HG03342 (cell line): ENCODE measurements around the gene FCHSD2.

Source experiments
- ATAC-seq: cut with Tn5 transposase; IDR thresholded peaks from one replicate; pipeline ENCODE4 v1.9.1; 2021; ENCODE audit warnings: mild to moderate bottlenecking, moderate library complexity; ENCODE audit not compliant: unreplicated experiment

The FCHSD2 gene

DNA sequence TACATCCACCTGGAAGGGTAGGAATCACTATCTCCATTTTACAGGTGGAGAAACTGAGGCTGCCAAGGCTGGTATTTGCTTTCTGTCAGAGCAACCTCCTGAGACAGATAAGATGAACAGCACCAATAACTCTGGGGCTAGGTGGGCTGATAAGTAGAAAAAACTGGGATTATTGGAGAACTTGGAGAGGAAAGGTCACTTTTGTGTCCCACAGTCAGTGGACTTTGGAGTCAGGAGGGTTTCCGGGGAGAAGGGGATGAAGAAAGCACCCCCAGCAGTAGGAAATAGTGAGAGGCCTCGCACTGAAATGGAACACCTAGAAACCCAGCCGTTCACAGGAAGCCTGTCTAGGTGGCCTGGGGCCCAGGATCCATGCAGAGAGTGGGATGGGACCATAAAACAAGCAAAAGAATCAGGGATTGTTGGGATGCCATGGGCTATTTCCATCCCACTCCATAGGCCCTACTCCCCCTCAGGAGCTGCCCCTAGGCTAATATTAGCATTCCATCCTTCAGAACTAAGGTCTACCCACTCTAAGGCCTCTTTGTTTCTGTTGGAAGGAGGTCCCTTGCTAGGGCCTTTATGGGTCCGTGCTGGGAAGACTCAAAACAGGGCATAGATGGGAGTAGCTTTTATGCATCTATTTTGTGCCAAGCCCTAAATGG lies 31.0 kb upstream of the FCHSD2 start:
- ATAC-seq, result no peak

GRCh38 chr11:73171436-73172161 lies 29.5 kb upstream of the FCHSD2 start:
- ATAC-seq, result no peak

- ATAC-seq, result no peak
These were observed 28.0 kb upstream of the FCHSD2 start for GRCh38 chr11:73170140-73170539.

DNA sequence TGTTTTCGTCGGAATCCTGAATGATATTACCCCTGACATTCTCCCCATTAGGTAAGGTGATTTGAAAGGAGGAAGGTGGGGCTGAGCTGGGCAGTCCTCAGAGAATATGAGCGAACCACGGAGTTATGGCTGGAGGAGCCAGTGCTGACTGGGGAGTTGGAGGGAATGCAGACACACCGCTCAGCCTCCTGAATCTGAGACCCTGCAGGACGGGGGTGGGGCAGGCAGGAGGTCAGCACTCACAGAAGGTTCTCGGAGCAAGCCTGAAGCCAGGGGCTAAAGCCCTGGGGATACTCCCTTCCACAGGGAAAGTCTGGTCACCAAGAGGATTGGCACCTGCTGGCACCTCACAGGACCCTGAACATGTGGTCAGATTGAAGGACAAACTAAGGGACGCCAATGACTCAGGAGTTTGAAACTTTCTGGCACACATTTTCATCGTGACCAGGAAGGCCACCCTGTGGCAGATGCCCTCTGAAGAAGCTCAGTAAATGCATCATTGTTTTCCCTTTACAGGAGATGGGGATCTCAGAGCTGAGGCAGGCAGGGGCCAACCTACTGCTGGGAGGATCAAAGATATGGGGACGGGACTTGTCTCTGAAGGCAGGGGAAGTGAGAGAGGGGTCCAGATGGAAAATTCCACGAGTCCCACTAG lies 26.9 kb upstream of the FCHSD2 start:
- ATAC-seq, result no peak

GRCh38 chr11:73167363-73167954 lies 25.3 kb upstream of the FCHSD2 start:
- ATAC-seq, result no peak

GRCh38 chr11:73164803-73165540 lies 22.9 kb upstream of the FCHSD2 start:
- ATAC-seq, result no peak

DNA sequence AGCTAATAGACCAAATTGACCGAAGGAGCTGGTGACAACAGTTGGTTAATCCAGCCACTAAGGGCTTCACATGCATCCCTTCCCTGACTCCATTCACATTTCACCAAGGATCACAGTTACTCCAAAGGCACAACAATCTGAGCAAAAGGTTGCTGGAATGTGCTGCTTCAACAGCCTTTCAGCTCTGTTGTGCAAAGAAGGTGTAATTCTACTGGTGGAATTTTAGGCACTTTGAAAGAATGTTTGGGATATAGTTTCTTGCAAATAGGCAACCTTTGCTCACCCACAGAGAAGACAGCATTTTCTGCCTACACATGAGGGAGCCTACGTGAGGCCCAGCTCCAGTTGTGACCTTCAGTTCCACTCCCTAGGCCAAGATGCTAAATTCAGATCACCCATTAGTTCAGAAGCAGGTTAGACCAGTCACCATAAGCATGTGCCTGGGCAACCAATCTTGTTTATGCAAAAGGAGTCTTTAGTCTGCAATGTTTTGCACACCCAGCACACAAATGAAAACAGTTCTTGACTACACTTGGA lies 21.6 kb upstream of the FCHSD2 start:
- no peak for ATAC-seq

DNA sequence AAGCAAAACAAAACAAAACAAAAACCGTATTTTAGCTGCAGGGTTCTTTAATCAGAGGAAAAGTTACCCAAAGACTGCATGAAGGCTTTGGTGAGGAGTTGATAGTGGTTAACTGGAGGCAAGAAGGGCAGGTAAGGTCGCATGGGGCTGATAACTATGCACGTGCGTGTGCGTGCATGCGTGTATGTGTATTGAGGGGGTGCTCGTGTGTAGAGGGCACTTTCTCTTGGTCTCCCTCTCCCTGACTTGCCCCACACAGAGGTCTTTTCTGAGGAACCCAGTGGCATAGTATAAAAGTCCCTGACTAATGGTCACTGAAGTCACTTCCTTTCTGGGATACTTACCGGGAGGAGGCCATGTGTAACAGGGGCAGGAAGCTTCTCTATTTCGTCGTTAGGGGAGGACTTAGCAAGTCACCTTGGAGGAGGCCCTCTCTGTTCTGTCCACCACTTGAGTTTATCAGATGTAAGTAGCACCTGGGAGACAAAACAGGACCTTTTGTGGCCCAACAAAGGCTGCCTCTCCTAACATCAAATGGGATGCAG lies 20.1 kb upstream of the FCHSD2 start:
- no peak for ATAC-seq

DNA sequence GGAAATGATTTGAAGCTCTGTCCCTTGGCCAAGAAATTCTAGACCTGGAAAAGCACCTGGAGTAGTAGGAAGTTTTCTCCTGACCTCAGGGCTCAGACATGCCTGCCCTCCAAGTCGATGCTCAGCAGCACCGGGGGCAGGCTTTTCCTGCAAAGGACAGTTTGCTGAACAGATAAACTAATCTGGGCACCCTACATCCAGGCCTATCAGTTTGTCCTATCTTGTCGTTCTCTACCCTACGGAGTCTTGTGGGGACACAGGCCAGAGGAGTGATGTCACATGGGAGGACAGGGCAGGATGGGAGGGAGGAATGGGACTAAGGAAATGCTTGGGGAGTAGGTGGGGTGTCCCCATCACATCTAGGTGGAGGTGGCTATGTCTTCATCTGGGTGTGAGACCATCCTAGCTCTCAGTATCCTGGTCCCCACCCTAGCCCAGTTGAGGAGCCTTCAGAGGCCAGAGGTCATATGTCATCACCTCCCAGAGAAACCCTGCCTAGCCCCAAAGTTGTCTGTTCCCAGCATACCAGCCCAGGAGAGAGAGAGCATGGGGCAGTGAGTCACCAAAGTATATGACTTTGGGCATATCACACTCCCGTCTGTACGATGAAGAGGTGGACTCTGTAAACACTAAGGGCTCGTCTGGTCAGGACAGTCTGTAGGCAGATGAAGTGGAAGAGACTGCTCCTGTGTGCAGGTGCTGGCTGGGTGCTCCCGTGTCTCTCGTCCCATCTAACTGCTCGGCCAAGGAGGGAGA lies 18.1 kb upstream of the FCHSD2 start:
- ATAC-seq, result no peak

- ATAC-seq, result no peak
These were observed 17.2 kb upstream of the FCHSD2 start for GRCh38 chr11:73159297-73159696.

DNA sequence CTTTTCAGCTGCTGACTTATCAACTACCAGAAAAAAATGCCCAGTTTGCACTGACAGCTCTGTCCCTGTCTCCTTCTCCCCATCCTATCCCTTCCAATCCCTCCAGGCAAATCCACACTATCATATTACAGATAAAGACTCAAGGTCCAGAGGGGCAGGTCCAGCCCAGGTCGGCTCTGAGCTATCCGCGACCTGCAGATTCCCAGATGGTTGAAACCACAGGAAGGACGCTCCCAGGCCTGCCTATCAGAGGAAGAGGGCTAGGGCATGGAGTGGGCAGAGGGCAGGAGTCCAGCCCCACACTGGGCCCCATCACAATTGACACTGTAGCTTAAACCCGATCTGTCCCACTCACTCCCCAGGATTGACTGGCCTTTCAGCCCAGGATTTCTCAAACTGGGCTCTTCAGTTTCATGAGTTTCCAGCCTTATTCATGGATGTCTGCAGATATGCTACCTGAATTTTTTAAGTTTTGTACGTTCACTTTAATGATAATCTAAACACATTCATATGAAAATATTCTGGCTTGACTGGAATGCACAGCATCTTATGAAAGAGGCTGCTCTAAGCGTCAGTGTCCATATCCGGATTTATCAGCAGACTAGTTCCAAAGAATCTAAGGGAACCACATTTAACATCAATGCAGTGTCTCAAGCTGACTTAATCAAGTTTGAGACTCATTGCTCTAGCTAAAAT lies 16.4 kb upstream of the FCHSD2 start:
- no peak for ATAC-seq

GRCh38 chr11:73157101-73158010 lies 15.2 kb upstream of the FCHSD2 start:
- peak; percentile 27 for ATAC-seq

DNA sequence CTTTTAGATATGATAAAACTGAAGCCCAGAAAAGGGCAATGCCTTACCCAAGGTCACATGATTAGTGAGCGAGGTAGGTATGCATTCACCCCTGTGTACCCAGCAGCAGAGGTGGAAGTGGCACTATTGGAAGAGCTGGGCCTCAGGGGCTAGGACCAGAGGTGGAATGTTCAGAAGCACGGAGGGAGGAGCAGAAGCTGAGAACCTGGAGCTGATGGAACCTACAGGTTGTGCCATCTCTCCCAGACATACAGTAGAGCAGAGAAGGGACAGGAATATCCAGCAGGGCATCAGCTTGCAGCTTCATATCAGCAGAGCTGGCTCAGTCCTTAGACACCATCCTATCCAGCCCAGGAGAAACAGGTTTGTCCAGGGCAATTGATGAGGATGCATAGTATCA lies 14.6 kb upstream of the FCHSD2 start:
- no peak for ATAC-seq

- ATAC-seq, result no peak
These were observed 14.0 kb upstream of the FCHSD2 start for GRCh38 chr11:73156114-73156513.

GRCh38 chr11:73155102-73155501 lies 13.0 kb upstream of the FCHSD2 start:
- ATAC-seq, result no peak

DNA sequence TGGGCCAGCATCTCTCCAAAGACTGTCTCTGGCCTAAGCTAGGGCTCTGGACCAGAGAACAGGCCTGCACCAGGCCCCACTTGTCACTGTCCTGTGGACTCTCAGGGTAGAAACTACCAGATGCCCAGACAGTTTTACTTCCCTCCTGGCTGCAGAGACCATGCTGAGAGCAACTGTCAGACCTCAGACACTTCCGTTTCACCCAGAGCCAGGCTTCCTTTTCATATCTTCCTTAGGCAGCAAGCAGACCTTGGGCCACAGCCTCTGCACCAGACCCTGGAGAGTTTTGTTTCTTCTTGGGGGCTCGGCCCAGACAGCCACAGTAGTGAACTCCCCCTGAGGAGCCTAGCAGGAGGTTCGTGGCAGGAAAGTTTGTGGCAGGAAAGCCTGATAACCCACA lies 12.1 kb upstream of the FCHSD2 start:
- peak; percentile 48 for ATAC-seq

DNA sequence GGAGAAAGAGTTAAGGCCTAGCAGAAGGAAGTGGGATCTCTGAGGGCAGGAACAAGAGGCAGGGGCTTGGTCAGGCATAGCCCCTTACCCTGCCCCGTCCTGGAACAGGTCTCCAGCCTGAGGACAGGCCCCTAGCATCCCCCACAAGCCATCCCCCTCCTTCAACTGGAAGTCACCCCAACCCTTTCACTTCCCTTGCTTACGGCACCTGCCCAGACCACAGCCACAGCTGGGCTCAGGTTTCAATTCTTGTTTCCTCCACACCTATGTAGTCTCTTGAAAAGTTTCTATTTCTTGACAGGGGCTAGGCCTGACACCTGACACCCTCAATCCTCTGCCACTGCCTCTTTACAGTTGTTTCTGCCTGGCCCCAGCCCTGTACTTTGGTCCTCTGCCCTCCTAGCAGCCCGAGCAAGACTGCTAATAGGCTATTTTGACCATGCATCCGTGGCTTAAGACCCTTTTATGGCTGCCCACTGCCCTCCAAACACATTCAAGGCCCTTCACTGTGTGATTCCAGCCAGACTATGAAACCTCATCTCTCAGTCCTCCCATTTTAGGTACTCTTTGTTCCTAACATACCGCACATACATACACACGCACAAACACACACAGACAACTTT lies 10.9 kb upstream of the FCHSD2 start:
- peak; percentile 67 for ATAC-seq
